Ovary (tissue), 3 donors: ENCODE results near the gene RAC3.

Experiments used
- EP300 ChIP-seq: sonication (generic); formaldehyde crosslinking; IDR thresholded peaks from one replicate; pipeline ENCODE4 v1.6.1; 2017; ENCODE audit warnings: antibody characterized with exemption
- POLR2A ChIP-seq: fragments of 450-650 bp; IDR thresholded peaks from one replicate; pipeline ENCODE4 v1.6.1; 2017; ENCODE audit warnings: antibody characterized with exemption, mild to moderate bottlenecking, moderate library complexity
- TF ChIP-seq, protein P1 (sequence below), 3 donors: fragments of 450-650 bp in 2 of 3; fragments of 200-600 bp in 1 of 3; IDR thresholded peaks; one replicate each; pipeline versions ENCODE4 v1.5.1 to v1.8.0; 2016 to 2022; ENCODE audit warnings: antibody characterized with exemption in 3 of 3, mild to moderate bottlenecking in 1 of 3
- donor health status: DM: no; HTN: no; CAD: no.

DNA sequence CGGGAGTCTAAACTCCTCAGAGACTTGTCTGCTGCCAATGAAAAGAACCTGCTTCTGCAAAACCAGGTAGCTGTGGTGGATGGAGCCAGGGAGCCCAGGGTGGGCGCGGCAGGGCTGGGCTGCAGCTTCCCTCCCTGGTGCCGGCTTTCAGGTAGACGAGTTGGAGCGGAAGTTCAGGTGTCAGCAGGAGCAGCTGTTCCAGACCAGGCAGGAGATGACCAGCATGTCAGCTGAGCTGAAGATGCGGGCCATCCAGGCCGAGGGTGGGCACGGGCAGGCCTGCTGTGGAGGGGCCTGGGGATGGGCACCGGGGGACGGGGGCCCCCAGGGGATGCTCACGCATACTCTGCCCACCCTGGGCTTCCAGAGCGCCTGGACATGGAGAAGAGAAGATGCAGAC is 3.2 kb upstream of the RAC3 start:
- TF ChIP-seq, protein P1, sequence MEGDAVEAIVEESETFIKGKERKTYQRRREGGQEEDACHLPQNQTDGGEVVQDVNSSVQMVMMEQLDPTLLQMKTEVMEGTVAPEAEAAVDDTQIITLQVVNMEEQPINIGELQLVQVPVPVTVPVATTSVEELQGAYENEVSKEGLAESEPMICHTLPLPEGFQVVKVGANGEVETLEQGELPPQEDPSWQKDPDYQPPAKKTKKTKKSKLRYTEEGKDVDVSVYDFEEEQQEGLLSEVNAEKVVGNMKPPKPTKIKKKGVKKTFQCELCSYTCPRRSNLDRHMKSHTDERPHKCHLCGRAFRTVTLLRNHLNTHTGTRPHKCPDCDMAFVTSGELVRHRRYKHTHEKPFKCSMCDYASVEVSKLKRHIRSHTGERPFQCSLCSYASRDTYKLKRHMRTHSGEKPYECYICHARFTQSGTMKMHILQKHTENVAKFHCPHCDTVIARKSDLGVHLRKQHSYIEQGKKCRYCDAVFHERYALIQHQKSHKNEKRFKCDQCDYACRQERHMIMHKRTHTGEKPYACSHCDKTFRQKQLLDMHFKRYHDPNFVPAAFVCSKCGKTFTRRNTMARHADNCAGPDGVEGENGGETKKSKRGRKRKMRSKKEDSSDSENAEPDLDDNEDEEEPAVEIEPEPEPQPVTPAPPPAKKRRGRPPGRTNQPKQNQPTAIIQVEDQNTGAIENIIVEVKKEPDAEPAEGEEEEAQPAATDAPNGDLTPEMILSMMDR (IDR thresholded peaks at IDR 0.05), result no peak
- no peak for TF ChIP-seq POLR2A
- no peak for TF ChIP-seq EP300
